A549 treated with AZD2906 at 1 μM for 4 hours (cell line): ENCODE data around the gene TOP1. TPM values are rescaled to one million over a fixed set of nuclear protein-coding genes. Genes with fewer than 3 reads are reported as not detected.

ENCODE experiments used
- total RNA-seq: library from RNA; stranded (reverse); fragments of 200-300 nt; extraction: Qiagen RNA extraction; gene quantifications from 5 replicates; pipeline ENCODE4 v1.2.3, GENCODE V29; 2022

TOP1 gene
- total RNA-seq, result 191 to 278 TPM (median 214 TPM) in 5 replicates

GRCh38 chr20:41028359-41029149 lies at the start of gene TOP1:
Gene TOP1, plus strand, starts transcription at chr20:41028822. Its CDS starts 246 bp downstream, at chr20:41029068.

GRCh38 chr20:41136680-41137613 lies 108.3 kb downstream of the TOP1 start, which contains the start of gene PLCG1:
Gene PLCG1, plus strand, starts transcription at chr20:41137543. Its CDS starts 99 bp downstream, at chr20:41137642.

Other genes with a start within 250 kb of the TOP1 start
- gene PLCG1, start 108.7 kb downstream of the TOP1 start, total RNA-seq, result 34.0 to 60.6 TPM (median 41.0 TPM) in 5 replicates